Body of pancreas (tissue), 4 donors: ENCODE results near the gene AGTR2. TPM values are rescaled to one million over a fixed set of nuclear protein-coding genes. Genes with fewer than 3 reads are reported as not detected.
"Not testable (repeated sequence)": the region's sequence is repeated elsewhere in the genome, so short reads cannot be mapped to it uniquely, and the experiment has no call there.

Source experiments
- ATAC-seq: fragments of 150-250 bp; one replicate; pipeline ENCODE4 v1.9.1; 2016
- DNase-seq, 4 donors: peaks; one replicate each; pipeline ENCODE4 v3.0.0-alpha.2; 2019
- H3K27ac ChIP-seq, 4 donors: fragments of 200-600 bp; sonication (generic); 1 replicate in 3 of 4; 2 replicates in 1 of 4; pipeline versions ENCODE4 v1.5.1 to v1.6.1; 2016 to 2019; ENCODE audit warnings: mild to moderate bottlenecking in 1 of 4, mixed read lengths in 1 of 4, moderate library complexity in 1 of 4
- H3K27me3 ChIP-seq, 2 donors: fragments of 200-600 bp; sonication (generic); one replicate each; pipeline ENCODE4 v1.6.0; 2016; ENCODE audit warnings: mild to moderate bottlenecking in 1 of 2
- H3K36me3 ChIP-seq, 2 donors: fragments of 200-600 bp; sonication (generic); replicated peaks in 1 of 2; 2 replicates each; pipeline ENCODE4 v1.5.1; 2016; ENCODE audit warnings: low read depth in 2 of 2; ENCODE audit not compliant: insufficient read depth in 1 of 2
- H3K4me1 ChIP-seq: fragments of 200-600 bp; sonication (generic); one replicate; pipeline ENCODE4 v1.6.0; 2016
- H3K4me3 ChIP-seq, 2 donors: fragments of 200-600 bp; sonication (generic); 1 replicate in 1 of 2; 2 replicates in 1 of 2; pipeline ENCODE4 v1.5.1; 2016 to 2019
- H3K9me3 ChIP-seq, 3 donors: fragments of 200-600 bp; sonication (generic); 1 replicate in 2 of 3; 2 replicates in 1 of 3; pipeline ENCODE4 v1.5.1; 2016
- POLR2A ChIP-seq, 3 donors: fragments of 450-650 bp; IDR thresholded peaks; one replicate each; pipeline ENCODE4 v1.6.1; 2016; ENCODE audit warnings: antibody characterized with exemption in 3 of 3, mild to moderate bottlenecking in 2 of 3
- WGBS, 2 donors: methylation state at CpG; one replicate each; pipeline ENCODE4 v1.1.5; 2017; 5-methylcytosine and 5-hydroxymethylcytosine counted together
- intact Hi-C: fragments of 100-400 bp; cut with DNase I; formaldehyde crosslinking; loops from one replicate; pipeline ENCODE4 v1.15.1; 2023
- total RNA-seq, 2 donors: library from RNA; depleted of rRNA; stranded (reverse); fragments of >200 nt; gene quantifications; one replicate each; pipeline ENCODE4 v1.1.0, GENCODE V29; 2016
- TF ChIP-seq, protein P1 (sequence below), 7 experiments: fragments of 450-650 bp in 4 of 7; fragments of 200-600 bp in 3 of 7; sonication (generic) in 3 of 7; IDR thresholded peaks; one replicate each; pipeline ENCODE4 v1.5.1; 2016 to 2019; ENCODE audit warnings: antibody characterized with exemption in 7 of 7

AGTR2 gene
- total RNA-seq, 2 donors from 2014 or later = not detected

GRCh38 chrX:116204932-116205331, 34.4 kb downstream of the AGTR2 start:
- ATAC-seq = no peak
- Histone ChIP-seq H3K27ac (no peak overlapping the region), H3K36me3 (no peaks in the 10 kb centered on the region), H3K4me3 (no peak overlapping the region), H3K9me3 (no peaks in the 10 kb centered on the region), H3K27me3 (no peaks in the 10 kb centered on the region), H3K4me1 (no peaks in the 10 kb centered on the region)
- DNase-seq = no peak
- intact Hi-C loops = no loop called here
- WGBS, 2 donors = 0 to 3% methylated on average over 3 of the region's 3 CpGs
- TF ChIP-seq, protein P1, sequence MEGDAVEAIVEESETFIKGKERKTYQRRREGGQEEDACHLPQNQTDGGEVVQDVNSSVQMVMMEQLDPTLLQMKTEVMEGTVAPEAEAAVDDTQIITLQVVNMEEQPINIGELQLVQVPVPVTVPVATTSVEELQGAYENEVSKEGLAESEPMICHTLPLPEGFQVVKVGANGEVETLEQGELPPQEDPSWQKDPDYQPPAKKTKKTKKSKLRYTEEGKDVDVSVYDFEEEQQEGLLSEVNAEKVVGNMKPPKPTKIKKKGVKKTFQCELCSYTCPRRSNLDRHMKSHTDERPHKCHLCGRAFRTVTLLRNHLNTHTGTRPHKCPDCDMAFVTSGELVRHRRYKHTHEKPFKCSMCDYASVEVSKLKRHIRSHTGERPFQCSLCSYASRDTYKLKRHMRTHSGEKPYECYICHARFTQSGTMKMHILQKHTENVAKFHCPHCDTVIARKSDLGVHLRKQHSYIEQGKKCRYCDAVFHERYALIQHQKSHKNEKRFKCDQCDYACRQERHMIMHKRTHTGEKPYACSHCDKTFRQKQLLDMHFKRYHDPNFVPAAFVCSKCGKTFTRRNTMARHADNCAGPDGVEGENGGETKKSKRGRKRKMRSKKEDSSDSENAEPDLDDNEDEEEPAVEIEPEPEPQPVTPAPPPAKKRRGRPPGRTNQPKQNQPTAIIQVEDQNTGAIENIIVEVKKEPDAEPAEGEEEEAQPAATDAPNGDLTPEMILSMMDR (IDR thresholded peaks at IDR 0.05) = peak; percentile 34 to 70 (median 58)
- no peak for TF ChIP-seq POLR2A (IDR thresholded peaks at IDR 0.05)

- ATAC-seq = no peak
- no peaks in the 10 kb centered on the region for H3K9me3 ChIP-seq
- no peak for DNase-seq
Observed at GRCh38 chrX:116213262-116213661, 42.7 kb downstream of the AGTR2 start.

DNA sequence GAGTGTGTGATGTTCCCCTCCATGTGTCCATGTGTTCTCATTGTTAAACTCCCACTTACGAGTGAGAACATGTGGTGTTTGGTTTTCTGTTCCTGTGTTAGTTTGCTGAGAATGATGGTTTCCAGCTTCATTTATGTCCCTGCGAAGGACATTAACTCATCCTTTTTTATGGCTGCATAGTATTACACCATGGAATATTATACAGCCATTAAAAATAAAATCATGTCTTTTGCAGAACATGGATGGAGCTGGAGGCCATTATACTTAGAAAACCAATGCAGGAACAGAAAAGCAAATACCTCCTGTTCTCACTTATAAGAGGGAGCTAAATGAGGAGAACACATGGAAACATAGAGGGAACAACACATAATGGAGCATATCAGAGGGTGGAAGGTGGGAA, 46.5 kb downstream of the AGTR2 start:
- WGBS, 2 donors = 80 to 81% methylated on average over 2 of the region's 2 CpGs
- intact Hi-C loops, H3K36me3 ChIP-seq, H3K9me3 ChIP-seq, H3K27me3 ChIP-seq, DNase-seq, H3K4me1 ChIP-seq, H3K27ac ChIP-seq, H3K4me3 ChIP-seq, ATAC-seq: not testable (repeated sequence)

More at GRCh38 chrX:116213262-116213661, 42.7 kb downstream of the AGTR2 start:
- Histone ChIP-seq H3K36me3 (no peaks in the 10 kb centered on the region), H3K4me3 (no peak overlapping the region), H3K4me1 (no peaks in the 10 kb centered on the region), H3K27ac (no peak overlapping the region), H3K27me3 (no peaks in the 10 kb centered on the region)
- intact Hi-C loops = no loop called here
- no peak for TF ChIP-seq POLR2A (IDR thresholded peaks at IDR 0.05)
- TF ChIP-seq, protein P1 (IDR thresholded peaks at IDR 0.05) = no peak
